GM21529 (cell line): Measurements from ENCODE around the gene MEIS2.

ENCODE experiments used
- ATAC-seq: cut with Tn5 transposase; IDR thresholded peaks from one replicate; pipeline ENCODE4 v1.9.1; 2021; ENCODE audit not compliant: unreplicated experiment

MEIS2 gene

DNA sequence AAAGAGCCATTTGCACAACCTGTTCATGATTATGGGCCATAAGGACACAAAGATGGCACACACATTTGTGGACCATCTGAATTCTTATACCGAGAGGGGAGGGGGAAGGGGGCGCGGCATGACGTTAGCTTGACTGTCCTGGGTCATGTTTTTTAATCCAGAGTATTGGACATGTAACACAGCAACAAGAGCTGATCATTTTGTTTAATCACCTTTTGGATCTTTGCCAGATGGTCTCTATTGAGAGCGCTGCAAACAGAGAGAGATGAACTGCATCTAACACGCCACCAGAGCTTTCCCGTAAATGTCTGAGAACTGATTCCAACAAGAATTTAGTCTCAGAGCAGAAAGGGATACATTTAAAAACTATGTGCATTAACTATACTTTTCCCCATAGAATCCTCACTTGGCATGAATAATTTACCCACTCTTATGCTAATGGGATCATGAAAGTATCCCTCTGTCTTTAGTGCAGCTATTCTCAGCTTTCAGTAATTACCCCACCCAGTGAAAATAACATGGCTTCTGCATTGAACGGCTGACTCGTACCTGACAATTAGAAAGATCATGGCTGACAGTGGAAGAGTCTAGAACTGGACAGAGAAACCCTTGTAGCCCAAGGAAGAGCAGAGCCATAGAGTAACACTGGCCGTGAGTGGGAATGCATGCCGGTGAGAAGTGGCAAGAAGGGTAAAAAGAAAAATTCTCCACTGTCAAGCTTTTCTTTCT, 22.6 kb downstream of the MEIS2 start:
- ATAC-seq = no peak

GRCh38 chr15:37076543-37076942, 23.8 kb downstream of the MEIS2 start:
- no peak for ATAC-seq

DNA sequence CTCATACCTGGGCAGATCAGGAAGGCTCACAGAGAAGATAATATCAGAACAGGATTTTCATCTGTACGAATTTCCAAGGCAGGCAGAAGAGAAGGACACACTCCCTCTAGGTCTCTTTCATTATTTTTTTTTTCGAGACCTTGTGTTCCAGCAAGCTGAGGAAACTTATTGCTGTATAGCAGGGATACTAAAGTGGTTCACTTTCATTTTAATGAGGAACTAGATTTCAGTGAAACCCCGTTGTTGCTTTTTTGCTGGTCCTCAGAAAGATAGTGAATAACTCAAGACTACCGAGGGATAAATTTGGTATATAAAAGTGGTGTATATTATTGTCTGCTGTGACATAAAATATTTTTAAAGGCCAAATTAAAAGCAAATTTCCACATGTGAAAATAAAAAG, 24.6 kb downstream of the MEIS2 start:
- ATAC-seq = no peak

DNA sequence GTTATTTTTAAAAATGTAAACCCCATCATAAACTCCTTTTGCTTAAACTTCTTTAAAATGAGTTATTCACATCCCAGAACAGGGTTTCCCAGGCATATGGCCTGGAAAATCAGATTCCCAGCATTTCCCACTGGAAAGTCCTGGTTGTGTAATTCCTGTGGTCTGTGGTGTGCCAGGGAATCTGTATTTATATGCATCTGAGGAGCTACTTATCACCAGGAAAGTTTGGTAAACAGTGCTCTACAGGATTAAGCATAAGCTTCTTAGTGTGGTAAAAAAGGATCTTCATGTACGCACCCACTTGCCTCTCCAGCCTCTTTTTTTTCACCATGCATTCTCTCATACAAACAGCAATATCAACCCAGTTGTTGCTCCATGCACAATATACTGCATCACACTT, 28.2 kb downstream of the MEIS2 start:
- ATAC-seq = no peak

DNA sequence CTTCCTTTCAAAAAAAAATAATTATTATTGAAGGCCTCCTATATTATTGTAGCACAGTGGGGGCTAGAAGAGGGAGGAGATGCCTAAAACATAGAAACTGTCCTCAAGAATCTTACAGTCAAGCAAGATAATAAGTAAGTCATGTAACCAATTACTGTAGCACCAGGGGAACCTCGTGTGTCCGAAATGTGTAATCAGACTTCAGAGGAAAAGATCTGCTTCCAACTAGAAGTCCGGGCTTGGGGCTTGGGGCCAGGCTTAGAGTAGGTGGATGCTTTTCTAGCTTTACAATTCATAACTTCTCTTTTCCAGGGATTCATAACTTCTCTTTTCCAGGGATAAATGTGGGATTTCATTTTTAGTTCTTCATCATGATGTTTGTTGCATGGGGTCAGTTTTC, 29.2 kb downstream of the MEIS2 start:
- ATAC-seq = no peak

DNA sequence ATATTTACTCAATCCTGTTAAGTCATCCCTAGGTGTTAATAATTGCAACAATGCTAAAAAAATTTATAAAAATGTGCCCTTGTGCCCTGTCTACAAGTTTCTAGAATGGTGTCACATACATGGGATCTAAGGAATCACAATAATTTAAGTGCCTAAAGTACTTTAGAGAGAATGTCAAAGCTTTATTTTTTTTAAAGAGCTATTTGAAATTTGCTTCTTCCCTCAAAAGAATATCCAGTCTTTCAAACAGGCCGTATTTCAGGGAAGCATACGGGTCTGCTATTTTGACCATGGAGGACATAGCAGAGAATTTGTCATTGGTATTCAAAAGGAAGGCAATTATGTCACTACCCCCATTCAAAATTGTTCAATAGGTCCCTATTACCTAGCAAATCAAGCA, 29.7 kb downstream of the MEIS2 start:
- ATAC-seq = no peak

GRCh38 chr15:37061996-37062395, 38.4 kb downstream of the MEIS2 start:
- no peak for ATAC-seq

- ATAC-seq = no peak
Observed at GRCh38 chr15:37059086-37059485, 41.3 kb downstream of the MEIS2 start.

- no peak for ATAC-seq
Observed at GRCh38 chr15:37058316-37058985, 41.9 kb downstream of the MEIS2 start.

- ATAC-seq = no peak
Observed at GRCh38 chr15:37057831-37058230, 42.5 kb downstream of the MEIS2 start.

DNA sequence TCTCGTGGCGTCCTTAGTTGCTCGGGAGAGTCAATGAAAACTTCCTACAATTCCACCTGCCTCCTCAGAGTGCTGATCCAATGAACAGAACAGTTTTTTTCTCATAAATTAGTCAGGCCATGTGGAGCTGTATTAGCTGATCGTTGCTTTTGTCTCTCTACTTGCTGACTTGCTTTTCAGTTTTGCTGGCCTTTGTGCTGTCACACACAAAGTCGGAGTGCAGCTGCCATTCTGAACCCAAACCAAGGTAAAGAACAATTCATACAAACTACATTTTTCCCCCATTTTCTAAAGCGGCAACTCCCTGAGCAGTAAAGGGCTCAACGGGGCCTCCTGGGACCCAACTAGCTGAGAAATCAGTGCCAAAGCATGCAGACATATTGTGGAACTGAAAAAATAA, 43.1 kb downstream of the MEIS2 start:
- ATAC-seq = no peak

- no peak for ATAC-seq
Observed at GRCh38 chr15:37056177-37057121, 43.9 kb downstream of the MEIS2 start.

DNA sequence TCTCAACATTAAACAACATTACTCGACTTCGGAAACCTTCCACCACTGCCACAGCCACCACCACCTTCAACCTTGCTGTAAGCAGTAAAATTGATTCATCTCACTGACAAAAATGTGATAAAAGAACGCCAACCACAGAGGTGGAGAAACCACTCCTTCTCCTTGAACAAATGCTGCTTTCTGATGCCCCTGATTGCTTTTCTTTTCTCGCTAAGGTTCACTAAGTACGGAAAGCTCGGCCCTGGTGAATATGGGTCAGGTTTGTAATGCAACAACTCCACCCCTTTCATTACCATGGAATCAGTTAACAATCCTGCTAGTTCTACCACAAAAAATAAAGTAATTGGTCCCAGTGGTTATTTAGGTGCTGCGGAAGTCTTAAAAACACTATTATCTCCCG, 44.9 kb downstream of the MEIS2 start:
- no peak for ATAC-seq

- ATAC-seq = no peak
Observed at GRCh38 chr15:37054336-37054735, 46.0 kb downstream of the MEIS2 start.

DNA sequence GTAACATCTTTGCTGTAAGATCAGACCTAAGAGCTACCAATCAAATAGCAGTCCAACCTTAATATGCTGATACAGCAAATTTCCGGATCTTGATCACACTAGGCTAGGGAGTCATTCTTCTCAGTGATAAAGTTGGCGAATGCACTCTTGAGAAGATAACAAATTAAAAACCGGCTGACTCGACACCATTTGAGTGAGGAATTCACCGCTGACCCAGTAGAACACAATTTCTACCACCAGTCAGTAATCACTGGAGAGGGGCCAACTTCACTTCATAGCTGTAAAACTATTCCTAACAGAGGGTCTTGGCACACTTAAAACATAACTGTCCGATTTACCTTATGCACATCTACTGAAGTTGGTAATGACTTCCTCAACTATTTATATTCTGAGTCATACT, 47.2 kb downstream of the MEIS2 start:
- ATAC-seq = no peak

DNA sequence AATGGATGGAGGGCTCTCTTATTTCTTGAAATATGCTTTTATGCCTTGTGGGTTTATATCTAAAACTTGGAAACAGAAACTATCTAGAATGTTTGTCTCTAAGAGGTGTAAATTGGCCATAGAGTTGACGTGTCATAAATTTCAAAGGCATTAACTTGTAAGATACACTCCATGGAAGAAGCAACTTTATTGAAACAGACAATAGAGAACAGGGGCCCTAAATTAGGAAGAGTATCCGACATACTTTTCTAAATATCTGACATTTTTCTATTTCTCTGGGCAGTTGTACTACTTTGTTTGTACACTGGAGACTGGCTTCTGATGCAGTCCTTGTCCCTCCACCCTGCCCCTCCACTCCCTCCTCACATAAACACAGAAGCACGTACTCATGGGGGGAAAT, 50.0 kb downstream of the MEIS2 start:
- ATAC-seq = no peak

GRCh38 chr15:37046876-37047614, 53.3 kb downstream of the MEIS2 start:
- no peak for ATAC-seq

DNA sequence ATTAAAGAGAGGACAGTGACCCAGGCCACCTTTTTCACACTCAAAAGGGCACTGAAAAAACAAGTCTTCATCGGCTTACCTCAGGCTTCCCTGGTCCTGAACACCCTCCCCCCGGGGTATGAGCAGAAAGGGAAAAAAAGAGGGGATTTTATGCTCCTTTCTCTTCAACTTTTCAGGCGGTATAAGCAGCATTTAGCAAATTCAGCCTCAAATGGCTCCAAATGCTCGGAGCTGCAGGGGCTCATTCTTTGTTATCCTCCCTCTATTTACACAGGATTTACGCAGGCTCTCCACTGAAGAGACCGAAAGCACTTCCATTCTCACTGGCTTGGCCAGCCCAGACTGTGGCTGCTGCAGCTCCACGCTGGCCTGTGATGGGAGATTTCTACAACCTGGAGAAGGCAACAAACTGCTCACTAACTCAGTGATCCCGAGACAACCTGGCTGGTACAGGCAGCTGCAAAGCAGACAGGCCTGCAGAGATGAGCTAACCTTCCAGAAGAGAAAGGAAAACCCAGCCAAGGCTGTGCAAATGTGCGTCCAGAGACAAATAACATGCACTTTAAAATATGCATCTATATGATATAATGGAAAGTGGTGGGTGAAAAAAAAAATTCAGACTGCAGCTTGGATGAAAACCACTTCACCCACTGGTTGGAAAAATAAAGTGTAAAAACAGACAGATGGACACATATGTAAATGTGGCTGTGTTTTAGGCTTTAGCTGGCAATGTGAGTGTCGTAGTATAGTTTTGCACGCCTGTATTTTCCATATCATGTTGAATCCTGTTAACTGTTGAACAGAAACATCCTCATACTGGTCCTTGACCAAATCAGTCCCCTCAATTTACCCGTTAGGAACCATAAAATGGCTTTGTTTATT, 54.2 kb downstream of the MEIS2 start:
- ATAC-seq = no peak

- no peak for ATAC-seq
Observed at GRCh38 chr15:37044915-37045648, 55.3 kb downstream of the MEIS2 start.
